HG03439 (cell line): Measurements from ENCODE around the gene HS1BP3.

Experiments
- ATAC-seq: cut with Tn5 transposase; IDR thresholded peaks from one replicate; pipeline ENCODE4 v1.9.1; 2021; ENCODE audit warnings: mild to moderate bottlenecking, moderate library complexity; ENCODE audit not compliant: unreplicated experiment

Gene HS1BP3

DNA sequence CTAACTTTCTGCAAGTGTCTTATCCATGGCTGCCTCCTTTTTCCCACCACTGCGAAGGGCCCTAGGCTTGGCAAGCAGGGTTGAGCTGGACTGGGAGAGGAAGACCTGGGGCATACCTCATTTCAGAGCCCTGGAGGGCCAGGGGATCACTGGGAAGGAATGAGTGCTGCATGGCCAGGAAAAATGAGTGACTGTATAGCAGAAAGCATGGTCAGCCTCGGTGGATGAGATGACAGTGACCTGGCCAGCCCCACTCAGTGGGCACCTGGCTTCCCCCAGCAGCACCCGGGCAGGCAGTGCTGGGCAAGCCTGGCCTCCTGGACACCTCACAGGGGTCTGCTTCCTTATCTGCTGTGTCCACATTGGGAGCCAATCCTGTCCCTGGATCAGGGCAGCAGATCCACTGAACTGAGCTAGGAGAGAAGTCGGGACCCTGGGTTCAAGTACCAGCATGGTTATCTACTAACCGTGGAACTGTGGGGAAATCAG lies 76.4 kb downstream of the HS1BP3 start:
- no peak for ATAC-seq

DNA sequence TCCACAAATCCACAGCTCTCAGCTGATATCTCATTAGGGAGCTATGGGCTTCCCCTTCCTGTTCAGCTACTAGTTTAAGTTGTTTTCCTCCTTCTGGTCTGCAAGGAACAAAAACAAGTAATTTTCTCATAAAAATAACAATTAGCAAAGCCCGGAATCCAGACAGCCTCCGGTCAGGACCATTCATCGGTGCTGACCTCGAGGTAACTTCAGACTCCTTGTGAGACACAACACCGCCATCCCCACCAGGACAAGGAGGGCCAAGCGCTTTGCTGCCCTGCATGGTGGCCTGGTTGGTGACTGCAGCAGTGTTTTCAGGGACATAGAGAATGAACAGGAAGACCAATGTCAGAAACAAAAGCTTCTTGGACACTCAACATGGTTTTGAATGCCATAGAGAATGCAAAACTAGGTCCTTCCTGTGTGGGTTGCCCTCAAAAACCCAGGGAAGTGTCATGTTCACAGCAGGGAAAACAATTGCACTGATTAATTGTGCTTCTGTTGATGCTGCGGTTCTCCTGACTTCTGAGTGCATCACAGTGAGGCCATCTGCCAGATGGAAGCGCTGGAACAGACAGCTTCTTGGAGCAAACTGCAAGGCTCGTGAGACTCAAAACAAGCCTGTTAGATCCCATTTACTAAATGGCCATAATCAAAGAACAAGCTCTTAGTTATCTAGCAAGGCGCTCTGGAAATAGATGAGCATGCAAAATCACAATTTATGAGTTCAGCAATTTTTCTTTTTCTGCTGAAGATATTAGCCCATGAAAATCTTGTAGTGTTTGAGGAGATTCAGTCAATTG lies 77.1 kb downstream of the HS1BP3 start:
- no peak for ATAC-seq

DNA sequence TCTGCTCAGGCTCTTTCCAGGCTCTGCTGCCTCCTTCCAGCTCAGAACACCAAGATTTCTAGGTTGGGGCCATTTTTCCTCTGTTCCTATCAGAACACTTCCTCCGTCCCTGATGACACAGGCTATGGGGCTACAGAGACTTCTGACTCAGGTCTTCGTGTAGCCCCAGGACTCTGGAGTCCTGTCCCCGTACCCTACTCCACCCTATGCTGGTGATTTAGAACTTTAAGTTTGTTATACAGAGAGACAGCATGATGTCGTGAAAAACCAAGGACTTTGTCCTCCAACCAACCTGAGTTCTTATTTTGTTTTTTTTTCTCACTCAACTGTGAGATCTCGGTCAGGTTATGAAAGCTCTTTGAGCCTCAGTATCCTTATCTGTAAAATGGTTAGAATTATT lies 78.7 kb downstream of the HS1BP3 start:
- ATAC-seq: no peak

DNA sequence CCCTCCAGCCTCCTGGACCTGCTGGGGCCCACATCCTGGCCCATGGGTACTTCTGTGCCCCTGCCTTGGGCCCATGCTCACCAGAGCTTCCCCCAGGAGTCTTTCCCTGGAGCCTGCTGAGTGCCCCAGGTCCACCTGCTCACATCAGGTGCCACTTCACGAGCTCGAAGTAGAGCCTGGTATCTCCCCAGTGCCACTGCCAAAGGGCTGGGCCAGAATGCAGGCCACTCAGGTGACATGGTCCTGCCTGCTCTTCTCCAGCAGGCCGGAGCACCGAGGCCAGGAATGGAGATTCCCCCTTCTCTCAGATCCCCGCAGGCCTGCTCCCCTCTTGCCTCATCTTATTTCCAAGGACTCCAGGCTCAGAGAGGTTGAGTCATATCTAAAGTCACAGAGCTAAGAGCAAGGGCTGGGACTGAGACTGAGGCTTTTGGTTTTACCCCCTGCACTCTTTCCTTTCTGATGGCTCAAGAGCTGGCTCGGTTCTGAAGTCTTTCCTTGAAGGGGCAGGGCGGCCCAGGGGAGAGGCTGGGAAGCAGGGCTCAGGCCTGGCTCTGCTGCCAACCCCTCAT lies 79.2 kb downstream of the HS1BP3 start:
- no peak for ATAC-seq

DNA sequence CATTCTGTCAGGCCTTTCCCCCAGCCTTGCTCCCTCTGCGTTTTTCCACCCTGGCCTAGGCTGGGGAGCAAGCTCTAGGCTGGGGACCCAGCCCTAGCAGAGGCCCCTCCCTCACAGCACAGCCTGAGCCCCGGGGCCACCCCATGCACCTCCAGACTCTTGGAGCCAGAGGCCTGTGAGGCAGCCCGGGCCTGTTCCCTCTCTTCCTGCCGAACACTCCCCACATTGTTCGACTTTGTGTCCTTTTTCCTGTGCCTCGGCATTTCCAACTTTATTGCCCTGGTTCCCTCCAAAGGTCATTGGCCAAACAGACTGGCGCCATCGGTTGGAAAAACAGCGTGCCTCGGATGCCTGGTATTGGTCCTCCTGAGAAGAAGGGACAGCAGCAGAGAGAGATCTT lies 79.7 kb downstream of the HS1BP3 start:
- no peak for ATAC-seq

DNA sequence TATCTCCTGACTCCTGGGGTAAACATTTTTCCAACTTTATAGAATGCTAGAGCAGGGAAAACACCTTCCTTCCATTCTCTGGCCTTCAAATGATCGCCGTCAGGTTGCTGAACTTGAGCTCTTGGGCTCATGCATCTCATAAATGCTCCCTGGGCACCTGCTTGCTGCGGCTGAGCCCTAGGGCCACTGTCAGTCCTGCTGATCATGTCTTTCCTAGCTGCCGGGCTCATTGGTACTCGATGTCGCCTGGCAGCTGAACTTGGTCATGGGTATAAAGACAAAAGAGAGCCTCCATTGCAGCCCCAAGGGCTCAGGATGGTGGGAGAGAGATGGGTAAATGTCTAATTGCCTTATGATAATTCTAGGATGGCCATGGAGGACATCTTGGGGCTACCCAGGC lies 80.6 kb downstream of the HS1BP3 start:
- ATAC-seq: no peak

DNA sequence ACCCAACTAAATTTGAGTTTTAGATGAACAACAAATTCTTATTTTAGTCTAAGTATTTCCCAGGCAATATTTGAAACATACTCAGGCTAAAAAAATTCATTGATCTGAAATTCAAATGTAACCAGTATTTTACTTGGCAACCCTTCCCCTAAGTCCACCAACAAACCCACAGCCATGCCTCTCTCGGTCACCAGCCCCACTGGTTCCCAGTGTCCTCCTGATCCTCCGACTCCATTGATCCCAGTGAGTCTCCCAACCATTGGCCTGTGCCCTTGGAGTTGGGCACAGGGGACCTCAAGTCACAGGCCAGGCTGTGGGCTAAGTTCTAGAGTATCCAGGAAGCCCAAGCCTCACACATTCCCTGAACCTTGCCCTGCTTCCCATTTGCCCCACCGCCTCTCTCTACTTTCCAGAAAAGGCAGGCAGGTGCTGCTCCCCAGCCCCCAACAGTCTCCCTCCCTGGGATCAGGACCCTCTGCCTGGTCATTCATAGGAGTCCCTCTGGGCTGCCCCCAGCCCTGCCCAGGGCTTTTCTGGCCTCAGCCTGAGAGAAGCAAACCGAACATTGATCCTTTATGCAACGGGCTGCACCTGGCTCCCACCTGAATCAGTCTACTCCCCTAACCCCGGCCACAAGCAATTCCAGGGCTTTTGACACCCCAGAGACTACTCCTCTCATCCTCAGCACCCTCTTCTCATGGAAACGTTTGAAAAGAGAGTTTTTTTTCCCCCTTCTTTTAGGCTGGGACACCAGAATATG lies 81.3 kb downstream of the HS1BP3 start:
- no peak for ATAC-seq

DNA sequence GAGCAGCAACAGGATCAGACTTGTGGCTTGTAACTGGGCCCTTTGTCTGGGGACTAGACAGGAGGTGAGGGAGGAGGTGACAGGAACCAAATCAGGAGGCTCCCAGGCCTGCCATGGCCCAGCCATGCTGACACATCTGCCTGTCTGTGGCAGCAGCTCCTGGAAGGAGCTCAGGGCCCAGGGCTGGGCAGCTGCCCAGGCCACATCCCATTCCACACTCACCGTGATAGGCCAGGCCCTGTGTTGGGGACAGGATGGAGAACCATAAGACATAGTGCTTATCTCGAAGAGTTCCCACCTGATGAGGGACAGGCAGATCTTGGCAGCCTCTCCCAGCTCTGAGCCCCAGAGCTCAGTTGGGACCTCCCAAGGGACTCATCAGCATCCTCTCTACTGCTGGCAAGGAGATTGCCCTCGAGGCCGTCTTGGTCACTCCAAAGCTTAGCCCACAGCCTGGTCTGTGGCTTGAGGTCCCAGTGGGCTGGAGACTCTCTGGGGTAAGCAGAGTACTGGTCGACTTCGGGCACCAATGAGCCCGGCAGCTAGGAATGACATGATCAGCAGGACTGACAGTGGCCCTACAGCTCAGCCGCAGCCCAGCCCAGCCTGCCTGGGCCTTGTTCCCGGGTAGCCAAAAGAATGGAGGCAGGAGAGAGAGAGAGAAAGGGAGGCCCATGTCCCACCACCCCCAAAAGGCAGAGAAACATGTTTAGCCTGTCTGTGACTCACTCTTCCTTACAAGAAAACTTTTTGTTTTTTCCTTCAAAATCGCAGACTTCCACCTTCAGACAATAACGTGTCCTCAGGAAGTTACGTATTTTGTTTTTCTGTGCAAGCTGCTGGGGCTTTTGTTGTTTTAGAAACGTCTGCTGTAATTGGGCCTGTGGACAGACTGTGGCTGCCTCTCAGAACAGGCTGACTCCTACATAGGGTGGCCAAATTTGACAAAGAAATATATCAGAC lies 82.1 kb downstream of the HS1BP3 start:
- no peak for ATAC-seq

DNA sequence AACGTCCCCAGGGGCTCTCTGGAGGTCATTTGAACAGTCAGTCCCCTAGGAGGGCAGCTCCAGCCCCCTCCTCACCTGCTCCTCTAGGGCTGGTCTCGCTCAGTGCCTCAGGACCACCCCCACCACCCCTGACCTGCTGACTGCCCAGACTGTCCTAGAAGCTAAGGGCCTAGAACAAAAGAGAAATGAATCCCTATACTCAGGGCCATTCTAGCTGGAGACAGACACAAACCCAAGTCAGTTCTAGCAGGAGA lies 83.0 kb downstream of the HS1BP3 start:
- no peak for ATAC-seq
